IPS-NIHi11 (cell line): ENCODE data around the gene TNIK.

ENCODE experiments used
- DNase-seq: peaks from one replicate; pipeline ENCODE4 v3.0.0; 2012; ENCODE audit warnings: mixed read lengths, low spot score

The TNIK gene

DNA sequence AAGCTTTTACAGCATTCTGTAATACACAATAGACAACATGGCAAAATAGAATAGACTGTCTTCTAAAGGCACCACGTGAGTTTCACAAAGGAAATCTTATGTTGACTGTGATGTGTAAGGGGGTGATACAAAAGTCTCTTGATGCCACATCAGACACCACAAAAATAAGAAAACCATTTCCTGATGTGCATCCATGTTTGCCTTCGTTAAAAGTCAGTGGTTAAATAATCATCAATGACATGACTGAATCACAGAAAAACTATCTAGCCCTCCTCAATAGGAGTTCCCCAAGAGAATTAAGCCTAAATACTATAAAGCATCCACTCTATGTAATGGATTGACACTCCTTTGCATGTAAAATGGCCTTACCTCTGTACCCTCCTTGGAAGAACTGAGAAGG, 235.0 kb downstream of the TNIK start:
- DNase-seq: no peak

DNA sequence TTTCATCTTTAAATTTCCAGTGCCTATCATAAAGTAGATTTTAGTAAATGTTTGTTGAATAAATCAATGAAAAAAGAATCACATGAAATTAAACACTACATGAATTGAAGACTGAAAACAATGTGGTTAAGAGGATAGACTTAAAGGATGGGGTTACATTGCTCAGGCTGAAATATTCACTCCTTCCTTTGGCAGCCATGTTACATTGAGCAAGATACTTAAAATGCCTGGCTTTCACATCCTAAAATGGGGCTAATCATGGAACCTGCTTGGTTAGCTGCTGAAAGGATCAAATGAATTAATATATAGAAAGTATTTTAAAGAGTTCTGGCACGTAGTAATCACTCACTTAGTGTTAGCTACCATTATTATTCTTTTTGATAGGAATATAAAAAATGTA, 236.8 kb downstream of the TNIK start:
- no peak for DNase-seq

DNA sequence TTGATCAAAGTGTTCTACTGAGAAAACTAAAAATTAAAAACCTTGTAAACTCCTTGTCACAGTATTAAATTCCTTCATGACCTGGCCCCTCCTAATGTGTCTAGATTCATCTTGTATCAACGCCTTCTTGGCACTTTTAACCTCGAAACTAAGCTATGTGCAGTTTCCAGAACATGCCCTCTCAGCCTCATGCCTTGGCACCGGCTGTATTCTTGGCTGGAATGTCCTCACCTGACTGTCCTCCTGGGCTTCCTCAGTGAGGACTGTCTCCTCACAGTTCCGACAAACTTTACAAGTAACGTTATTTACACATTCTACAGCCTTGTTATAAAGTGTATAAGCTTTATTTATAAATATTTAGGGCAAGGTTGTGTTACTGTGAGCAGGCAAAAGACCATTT, 237.2 kb downstream of the TNIK start:
- DNase-seq: no peak

DNA sequence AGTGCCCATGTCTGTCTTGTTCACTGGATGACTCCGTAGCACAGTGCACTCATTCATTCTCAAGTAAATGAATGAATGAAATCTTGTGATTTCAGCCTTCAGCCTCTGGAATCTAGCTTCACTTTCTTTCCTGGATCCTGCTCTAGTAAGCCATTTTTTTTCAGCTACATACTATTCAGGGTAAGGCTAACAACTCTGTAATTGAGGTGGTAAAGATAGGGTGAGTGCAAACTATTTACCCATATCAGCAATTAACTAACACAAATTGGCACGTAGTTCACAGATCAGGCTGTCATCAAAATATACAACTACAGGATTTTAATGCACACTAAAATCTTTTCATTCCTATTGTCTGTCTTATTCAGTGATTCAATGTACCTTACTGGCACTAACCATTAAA, 238.6 kb downstream of the TNIK start:
- DNase-seq: no peak

DNA sequence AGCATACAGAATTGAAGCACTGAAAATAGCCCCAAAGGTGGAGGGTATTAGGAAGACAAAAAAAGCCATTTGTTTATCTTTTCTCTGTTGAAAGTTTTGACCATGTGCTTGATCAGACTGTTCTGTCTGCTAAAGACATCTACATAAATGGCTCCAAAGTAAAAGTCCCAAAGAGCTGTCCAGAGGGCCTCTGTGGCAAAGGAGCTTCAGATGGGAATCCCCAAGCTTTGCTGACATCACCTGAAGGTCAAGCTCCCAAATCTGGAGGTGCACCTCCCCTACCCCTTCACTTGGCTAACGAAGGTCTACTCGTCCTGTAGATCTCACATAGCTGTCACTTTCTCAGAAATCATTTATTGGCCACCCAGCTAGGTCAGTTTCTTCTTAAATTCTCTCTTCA, 239.1 kb downstream of the TNIK start:
- no peak for DNase-seq

DNA sequence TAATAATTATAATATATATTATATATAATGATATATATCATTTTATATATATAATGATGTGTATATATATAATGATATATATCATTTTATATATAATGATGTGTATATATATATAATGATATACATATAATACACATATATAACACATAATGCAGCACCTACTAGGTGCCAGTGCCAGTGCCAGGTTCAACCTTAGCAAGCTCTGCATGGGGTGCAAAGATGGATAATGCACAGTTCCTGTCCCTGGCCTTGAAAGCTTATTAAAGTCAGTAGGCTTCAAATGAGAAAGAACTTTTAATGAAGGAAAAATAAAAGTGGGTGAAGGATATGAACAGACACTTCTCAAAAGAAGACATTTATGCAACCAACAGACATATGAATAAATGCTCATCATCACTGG, 240.9 kb downstream of the TNIK start:
- no peak for DNase-seq

DNA sequence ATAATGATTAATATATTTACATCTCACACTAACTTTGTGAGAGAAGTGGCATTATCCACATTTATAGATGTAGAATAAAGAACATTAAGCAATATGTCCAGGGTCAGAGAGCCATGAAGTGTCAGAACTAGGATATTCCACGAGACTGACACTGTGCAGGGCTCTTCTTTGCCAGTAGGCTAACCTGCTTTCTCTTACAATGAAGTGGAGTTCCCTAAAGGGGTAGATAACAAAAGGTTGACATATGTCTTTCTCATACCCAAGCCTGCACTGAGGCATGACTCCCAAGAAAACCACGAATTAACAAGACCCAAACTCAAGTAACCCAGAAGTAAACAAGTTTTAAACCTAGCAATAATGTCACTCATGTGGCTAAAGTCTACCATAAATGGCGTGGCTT, 242.1 kb downstream of the TNIK start:
- DNase-seq: no peak

DNA sequence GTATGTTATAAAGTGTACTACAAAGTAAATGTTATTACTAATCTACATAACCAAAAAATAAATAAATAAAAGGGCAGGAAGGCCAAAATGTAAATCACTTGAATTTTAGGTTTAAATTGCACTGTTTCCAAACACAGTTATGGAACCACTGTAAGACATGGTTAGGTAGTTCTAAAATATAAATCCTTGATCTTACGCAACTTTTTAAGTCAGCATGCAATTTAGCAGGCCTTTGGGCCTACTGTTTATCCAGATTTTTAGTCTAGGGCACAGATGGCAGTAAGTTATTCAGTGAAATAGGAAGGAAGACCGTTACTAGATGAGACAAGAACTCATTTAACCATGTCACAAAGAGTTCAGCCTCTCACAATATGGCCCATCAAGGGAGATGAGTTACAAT, 246.3 kb downstream of the TNIK start:
- no peak for DNase-seq

DNA sequence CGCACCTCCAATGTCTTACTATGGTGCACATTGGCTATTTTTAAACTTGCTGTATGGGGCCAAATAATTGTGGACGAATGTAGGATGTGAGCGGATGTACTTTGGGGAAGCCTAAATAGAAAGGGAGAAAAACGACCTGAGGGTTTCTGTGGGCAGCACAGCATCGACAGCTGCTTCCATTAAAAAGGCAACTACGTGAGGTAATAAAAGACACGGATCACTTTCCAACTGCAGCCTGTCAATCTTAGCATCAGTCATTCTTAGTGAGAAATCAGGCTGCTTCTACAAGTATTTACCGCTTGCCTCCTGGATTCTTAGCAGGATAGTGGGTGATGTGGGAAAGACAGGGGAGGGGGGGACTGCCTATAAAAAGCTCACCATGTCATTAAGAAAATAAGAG, 247.0 kb downstream of the TNIK start:
- DNase-seq: no peak

DNA sequence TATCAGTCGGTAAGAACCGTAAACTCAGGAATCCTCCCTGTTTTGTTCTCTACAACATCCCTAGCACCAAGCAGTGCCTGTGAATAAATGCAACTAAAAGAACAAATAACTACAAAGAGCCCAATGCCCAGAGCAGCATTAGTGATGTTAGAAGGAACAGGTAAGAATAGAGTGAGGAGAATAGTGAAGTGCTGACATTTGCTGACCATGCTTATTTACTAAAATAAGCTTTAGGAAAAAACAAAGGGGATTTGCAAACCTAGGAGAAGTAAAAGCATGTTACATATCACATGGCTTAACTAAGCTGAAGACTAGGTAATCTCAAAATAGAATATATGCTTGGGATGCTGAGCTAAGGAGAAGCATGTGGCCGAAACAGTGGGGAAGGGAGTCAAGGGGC, 247.6 kb downstream of the TNIK start:
- no peak for DNase-seq

DNA sequence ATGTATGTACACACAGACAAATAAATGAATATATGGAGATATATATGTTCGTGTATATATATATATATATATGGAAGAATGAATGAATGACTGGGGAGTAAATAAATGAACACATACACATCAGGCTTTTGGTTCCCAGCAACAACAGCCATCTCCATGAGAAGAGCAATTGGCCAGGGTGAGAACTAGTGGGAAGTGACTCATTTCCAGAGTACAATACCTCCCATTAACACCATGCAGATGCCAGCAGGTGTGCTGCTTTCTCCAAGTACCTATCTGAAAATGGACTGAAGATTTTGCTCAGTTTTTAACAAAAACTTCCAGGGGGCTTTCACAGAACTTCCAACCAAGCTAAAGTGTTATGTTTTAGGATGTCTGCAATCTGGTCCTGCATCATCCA, 253.9 kb downstream of the TNIK start:
- DNase-seq: peak; percentile 38

DNA sequence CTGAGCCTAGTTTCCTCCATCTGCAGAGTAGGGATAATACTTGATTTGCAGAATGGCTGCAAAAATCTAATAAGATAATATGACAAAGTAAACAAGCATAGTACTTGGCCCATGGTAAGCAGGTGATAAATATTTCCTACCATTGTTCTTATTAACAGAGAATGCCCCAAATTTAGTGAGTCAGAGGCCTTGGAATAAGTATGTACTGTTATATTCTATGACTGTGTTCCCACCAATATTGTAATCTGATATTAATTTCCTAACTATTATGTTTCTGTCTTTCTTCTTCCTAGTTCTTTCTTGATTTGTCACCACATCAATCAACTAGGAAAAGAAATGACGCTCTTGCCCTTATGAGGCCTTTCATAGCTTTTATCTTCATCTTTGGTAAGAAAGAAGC, 255.3 kb downstream of the TNIK start:
- DNase-seq: no peak

DNA sequence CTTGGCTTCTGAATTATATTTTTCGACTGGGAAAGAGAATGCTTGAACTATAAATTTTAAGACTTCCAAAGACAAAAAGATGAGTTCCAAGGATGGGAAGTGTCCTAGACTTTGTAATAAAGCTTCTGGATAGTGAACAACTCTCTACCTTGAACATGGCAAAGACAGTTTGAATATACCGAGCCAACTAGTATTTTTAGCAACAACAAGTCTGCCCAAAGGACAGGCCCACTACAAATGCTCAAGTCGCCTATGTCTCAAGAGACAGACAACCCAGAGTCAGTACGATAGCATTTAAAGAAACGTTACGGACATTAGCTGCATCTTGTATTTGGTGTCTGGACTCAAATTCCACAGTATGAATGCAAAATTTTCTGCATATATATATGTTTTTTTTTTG, 258.4 kb downstream of the TNIK start:
- DNase-seq: no peak

DNA sequence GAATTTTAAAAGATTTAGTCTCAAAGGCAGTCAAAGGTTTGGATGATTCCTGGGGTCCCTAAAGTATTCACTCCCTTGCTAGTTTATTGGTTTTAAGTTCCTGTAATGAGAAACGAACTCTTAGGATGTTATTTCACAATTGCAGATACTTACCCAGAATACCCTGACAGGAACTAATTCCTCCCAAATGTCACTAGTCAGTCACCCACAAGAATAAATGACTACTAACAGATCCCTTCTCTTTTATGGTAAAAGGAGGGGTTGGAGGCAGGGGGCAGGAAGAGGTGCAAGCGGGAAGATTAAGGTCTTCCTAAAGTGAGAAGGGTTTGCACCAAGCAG, 259.5 kb downstream of the TNIK start:
- DNase-seq: no peak

DNA sequence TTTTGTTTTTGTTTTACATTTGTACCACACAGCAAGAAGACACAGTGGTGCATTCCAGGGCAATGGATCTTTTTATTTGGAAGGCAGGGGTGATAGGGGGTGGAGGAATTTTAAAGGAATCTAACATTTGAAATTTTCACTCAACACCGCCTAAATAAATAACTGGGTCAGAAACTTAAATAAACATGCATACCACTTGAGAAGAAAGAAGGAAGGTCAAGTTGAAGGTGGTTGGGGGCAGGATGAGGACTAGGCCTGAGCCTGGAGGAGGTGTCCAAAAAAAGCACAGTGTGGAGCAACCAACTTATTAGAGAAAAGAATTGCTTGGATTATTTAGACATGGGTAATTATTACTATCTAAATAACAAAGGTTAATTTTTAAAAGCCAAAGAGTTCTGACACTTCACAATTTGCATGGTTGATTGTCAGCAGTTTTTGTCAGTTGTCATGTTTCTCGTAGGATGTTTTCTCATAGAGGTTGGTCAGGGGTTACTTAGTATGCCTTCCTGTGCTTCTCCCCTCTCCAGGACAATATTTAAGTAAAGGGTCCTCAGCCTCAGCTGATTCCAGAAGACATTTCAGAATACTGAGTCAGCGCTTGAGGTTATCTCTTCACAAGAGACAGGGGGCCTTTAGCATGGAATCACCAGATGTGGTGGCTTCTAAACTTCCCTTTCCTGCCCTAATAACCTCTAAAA, 260.0 kb downstream of the TNIK start:
- DNase-seq: no peak

DNA sequence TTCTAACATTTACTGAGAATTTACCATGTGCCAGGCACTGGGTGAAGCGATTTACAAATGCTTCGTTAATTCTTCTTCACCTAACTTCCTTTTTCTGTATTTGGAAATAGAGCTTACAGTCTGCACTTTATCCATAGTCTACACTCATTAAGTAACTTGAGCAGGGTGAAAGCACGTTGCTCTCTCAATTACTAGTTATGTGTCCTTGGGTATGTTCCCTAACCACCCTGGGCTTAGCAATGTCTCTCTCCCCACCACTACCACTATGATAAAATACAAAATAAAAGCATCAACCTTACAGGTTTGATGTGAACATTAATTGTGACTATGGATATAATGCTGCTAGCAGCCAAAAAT, 260.8 kb downstream of the TNIK start:
- no peak for DNase-seq

DNA sequence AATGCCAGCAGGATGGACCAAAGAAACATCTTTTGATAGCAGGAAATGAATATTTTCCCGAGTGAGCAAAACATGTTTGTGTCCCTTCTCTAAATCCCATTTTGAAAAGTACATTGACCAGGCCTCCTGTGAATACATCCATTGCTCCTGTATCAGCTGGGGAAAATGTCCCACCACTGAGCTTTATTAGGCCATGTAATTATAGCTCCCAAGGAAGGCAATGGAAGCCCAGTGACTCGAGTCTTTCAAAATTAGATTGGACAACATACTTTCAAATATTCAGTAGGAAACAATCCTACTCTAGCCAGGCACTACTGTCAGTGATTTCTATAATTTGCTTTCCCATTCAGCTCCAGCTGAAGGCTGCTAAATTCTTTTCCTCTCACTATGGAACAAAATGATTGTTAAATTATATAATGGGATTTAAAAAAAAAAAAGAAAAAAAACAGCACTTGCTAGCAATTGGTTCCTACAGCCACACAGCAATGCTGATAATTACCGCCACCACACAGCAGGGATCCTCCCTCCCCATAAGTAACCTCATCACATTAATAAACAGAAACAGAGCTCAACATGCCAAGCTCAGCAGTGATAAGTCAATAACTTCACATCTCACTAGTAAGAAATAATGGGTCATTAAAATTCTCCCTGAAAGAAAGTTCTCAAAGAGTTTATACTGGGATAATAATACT, 261.3 kb downstream of the TNIK start:
- DNase-seq: no peak

DNA sequence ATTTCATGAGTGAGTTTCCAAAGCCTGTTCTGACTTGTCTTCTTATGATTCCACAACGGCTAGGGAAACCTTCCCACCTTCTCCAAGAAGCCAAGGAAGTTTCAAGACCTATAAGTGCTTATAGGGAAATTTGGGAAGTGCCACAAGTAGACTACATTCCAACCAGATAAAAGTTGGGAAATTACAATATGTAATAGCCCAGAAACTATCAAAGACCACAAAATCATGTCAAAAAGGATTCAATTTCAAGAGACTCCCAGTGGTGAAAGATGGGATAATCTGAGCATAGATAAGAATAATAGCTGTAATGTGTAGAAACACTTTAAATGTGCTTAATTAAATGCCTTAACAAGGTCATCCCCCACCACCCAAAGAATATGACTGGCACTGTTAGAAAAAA, 264.5 kb downstream of the TNIK start:
- DNase-seq: no peak

DNA sequence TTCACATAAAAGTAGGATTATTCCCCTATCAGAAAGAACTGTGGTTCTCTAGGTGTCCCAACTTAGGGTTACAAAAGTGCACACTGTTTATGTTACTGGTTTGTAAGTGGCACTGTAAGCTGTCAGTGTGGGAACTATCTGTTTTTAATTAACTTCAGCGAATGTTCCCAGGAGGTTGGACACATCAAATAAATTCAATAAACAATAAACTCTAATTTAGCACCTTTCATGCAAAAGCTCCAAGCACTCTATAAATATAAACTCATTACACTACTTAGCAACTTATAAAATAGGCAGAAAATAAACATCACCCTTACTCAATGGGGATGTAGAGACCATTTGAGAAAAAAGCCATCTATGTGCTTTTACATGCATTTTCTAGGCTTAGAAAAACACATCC, 265.2 kb downstream of the TNIK start:
- no peak for DNase-seq

DNA sequence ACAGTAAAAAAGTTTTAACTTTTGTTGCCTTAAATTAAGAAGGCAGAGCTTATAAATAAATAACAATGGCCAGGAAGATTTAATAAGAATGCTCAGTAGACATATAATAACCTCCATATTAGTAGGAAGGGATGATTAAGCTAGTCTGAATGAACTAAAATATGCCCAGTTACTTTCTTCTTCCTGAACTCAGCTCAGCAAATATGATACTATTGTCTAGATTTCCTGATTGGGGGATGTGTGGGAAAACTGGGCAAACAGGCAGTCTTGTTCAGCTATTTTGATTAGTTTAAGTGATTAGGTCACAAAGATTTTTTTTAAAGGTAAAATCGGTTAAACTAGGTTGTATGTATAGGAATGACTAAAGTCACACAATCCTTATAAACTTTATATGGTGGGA, 266.5 kb downstream of the TNIK start:
- DNase-seq: no peak

DNA sequence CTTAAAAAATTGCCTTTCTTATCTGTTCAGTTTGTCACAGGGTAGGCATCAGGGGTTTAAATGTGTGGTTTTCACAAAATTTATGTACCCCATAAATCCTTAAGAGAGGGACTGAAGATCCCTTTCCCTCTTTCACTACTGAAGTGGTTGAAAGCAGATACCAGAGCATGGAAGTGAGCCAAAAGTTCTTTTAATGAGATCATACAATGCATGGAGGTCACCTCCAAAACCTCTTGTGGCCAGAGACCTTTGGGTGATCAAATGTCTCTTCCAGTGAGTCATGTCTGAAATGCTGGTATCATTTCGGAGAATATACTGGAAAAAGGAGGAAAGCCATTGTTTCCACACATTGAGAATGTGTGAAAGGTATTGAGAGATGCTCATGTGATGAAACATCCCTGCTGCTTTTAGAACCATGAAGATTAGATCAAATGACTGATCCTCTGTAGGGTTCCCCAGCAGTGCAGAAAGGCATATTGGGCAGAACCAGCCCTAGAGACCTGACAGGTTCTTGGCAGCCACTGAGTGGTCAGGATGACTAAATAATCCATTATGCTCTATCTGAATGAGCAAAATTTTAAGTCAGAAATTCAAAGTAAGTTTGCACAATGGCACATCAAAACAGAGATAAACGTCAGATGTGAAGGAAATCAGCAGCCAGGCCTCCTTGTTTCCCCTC, 267.9 kb downstream of the TNIK start:
- no peak for DNase-seq

DNA sequence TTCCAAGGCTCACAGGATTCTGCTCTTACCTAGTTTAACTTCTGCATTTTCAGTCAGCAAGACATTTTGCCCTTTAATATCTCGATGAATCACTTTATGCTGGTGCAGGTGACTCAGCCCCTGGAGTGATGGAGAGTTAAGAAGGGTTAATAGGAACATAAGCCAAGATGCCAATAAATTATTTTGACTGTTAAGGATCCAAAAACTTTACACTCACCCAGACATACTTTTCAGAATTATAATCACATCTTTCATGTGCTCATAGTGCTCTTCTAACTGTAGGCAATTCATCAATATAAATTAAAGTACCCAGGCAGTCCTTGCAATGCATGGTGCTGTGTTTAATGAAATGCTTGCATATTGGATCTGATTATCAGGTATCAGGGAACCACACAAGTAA, 269.5 kb downstream of the TNIK start:
- DNase-seq: no peak

DNA sequence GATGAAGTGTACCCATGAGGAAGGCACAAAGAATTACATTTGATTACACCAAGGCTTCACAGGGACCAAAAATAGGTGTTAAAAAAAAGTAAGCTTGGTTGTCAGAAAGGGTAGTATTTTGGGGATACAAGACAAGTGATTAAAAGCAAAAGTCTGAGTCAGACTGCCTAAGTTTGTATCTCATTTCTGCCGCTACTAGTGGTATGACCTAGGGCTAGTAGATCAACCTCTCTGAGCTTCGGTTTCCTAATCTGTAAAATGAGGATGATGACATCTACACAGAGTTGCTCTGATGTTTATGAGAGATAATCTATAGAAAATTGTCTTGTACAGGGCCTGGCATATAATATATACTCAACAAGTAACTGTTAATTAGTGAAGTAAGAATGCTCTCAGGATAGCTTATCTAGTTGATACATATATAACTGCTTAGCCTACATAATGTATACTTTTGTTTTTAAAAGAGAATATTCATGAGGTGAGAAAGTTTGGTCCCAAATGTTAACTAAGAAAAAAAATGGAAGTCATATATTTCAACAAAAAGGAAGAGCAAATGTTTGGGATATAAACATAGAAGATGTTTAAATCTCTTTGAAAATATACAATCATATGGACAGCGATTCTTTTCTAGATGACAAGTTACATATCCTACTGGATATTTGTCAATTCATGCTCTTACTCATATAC, 270.7 kb downstream of the TNIK start:
- DNase-seq: no peak
